DND-41 (cell line): ENCODE measurements around the gene VPS33B.
A peak's percentile ranks its signal among the peaks of the same experiment; 100 is the strongest.

ENCODE experiments used
- ATAC-seq: fragments of 200-7000 bp; cut with Tn5 transposase; 3 replicates; pipeline ENCODE4 v1.9.1; 2021; ENCODE audit warnings: low read depth; ENCODE audit not compliant: insufficient read depth
- DNase-seq: peaks from one replicate; pipeline ENCODE4 v3.0.0-alpha.2; 2020
- H2AFZ ChIP-seq: 2 replicates; pipeline ENCODE4 v1.6.0; 2012; ENCODE audit warnings: low read depth, low read length
- H3K27ac ChIP-seq: 2 replicates; pipeline ENCODE4 v1.5.1; 2012; ENCODE audit warnings: low read length, inconsistent platforms
- H3K27me3 ChIP-seq: fragments of 200-600 bp; sonication (generic); 2 replicates; pipeline ENCODE4 v1.6.0; 2012; ENCODE audit warnings: low read length, mild to moderate bottlenecking, inconsistent platforms; ENCODE audit not compliant: insufficient read depth, poor library complexity
- H3K36me3 ChIP-seq: 2 replicates; pipeline ENCODE4 v1.5.1; 2012; ENCODE audit warnings: low read length, inconsistent platforms; ENCODE audit not compliant: insufficient read depth
- H3K4me1 ChIP-seq: 2 replicates; pipeline ENCODE4 v1.5.1; 2012; ENCODE audit warnings: mild to moderate bottlenecking, low read length; ENCODE audit not compliant: insufficient read depth
- H3K4me2 ChIP-seq: 2 replicates; pipeline ENCODE4 v1.6.0; 2012; ENCODE audit warnings: mild to moderate bottlenecking, moderate library complexity, low read length, inconsistent platforms; ENCODE audit not compliant: insufficient read depth
- H3K4me3 ChIP-seq, 2 experiments: fragments of 200-600 bp in 1 of 2; shearing (Covaris generic) in 1 of 2; 2 replicates each; pipeline ENCODE4 v1.5.1; 2012 to 2016; ENCODE audit warnings: inconsistent platforms in 2 of 2, low read length in 2 of 2, mild to moderate bottlenecking in 2 of 2, low read depth in 1 of 2, moderate library complexity in 1 of 2
- H3K79me2 ChIP-seq: 2 replicates; pipeline ENCODE4 v1.6.0; 2012; ENCODE audit warnings: low read length, inconsistent platforms; ENCODE audit not compliant: insufficient read depth
- H3K9ac ChIP-seq: 2 replicates; pipeline ENCODE4 v1.6.0; 2012; ENCODE audit warnings: low read depth, mild to moderate bottlenecking, inconsistent platforms, low read length, moderate library complexity
- H3K9me3 ChIP-seq: 2 replicates; pipeline ENCODE4 v1.5.1; 2012; ENCODE audit warnings: low read length, moderate library complexity, mild to moderate bottlenecking, inconsistent platforms; ENCODE audit not compliant: insufficient read depth, severe bottlenecking
- H4K20me1 ChIP-seq: 2 replicates; pipeline ENCODE4 v1.6.0; 2012; ENCODE audit warnings: low read length; ENCODE audit not compliant: insufficient read depth
- EZH2 ChIP-seq: IDR thresholded peaks from 3 replicates; pipeline ENCODE4 v1.6.1; 2012; ENCODE audit warnings: borderline replicate concordance, low read depth, mild to moderate bottlenecking, moderate library complexity, low read length, inconsistent platforms; ENCODE audit not compliant: severe bottlenecking
- TF ChIP-seq, protein P1 (sequence below): IDR thresholded peaks from 2 replicates; pipeline ENCODE4 v1.5.1; 2012; ENCODE audit warnings: borderline replicate concordance, low read length, moderate library complexity, mild to moderate bottlenecking; ENCODE audit not compliant: poor library complexity, severe bottlenecking; ENCODE audit errors: extremely low read depth

Gene VPS33B

DNA sequence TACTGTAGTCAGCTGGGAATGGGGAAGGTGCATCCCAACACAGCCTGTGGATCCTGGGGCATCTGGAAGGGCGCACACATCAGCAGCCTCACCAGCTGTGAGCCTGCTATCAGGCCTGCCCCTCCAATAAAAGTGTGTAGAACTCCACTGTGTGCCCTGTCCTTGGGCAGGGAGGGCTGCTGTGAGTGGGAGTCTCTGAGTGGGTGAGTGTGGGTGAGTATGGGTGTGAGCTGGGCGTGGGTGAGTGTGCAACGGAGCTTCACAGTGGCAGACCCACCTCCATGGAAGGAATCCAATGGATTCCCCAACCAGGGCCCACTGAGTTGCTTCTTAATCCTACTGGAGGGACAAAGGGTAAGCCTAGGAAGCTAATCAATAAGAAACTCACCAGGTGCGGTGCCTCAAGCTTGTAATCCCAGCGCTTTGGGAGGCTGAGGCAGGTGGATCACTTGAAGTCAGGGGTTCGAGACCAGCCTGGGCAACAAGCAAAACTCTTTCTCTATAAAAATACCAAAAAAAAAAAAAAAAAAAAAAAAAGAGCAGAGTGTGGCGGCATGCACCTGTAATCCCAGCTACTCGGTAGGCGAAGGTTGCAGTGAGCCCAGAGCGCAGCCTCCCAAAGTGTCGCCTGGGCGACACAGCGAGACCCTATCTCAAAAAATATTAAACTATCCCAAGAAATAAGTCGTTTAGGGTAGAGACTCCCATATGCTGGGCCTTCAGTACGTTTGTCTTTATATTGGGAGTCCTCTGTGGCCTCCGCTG lies 68.3 kb downstream of the VPS33B start:
- DNase-seq = no peak

DNA sequence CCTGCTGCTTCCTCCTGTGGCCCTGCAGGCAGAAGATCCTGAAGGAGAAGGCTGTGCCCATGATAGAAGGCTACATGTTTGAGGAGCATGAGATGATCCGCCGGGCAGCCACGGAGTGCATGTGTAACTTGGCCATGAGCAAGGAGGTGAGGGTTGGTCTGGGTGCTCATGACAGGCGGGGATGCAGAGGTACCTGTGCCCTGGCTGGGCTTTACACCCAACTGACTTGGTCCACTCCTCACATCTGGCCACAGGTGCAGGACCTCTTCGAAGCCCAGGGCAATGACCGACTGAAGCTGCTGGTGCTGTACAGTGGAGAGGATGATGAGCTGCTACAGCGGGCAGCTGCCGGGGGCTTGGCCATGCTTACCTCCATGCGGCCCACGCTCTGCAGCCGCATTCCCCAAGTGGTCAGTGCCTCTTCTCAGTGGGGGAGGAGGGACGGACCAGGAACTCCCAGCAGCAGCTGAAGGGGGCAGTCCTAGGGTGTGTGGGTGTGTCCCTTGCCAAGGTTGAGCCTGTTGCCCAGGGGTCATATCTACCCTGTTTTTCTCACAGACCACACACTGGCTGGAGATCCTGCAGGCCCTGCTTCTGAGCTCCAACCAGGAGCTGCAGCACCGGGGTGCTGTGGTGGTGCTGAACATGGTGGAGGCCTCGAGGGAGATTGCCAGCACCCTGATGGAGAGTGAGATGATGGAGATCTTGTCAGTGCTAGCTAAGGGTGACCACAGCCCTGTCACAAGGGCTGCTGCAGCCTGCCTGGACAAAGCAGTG lies 69.3 kb downstream of the VPS33B start:
- Histone ChIP-seq H3K9ac (no peak overlapping the region), H3K4me2 (no peak overlapping the region), H3K27me3 (no peaks in the 10 kb centered on the region), H4K20me1 (peaks cover 5% of the 10 kb centered on the region; the same call in 1 of the 2 replicates), H2AFZ (no peak overlapping the region), H3K79me2 (peaks cover 33% of the 10 kb centered on the region), H3K36me3 (peaks cover 71% of the 10 kb centered on the region), H3K27ac (no peak overlapping the region), H3K4me3 (no peak overlapping the region), H3K4me1 (peaks cover 26% of the 10 kb centered on the region), H3K9me3 (no peaks in the 10 kb centered on the region)
- DNase-seq (no peak), ATAC-seq (no peak)
- TF ChIP-seq EZH2 = no peak
- TF ChIP-seq, protein P1, sequence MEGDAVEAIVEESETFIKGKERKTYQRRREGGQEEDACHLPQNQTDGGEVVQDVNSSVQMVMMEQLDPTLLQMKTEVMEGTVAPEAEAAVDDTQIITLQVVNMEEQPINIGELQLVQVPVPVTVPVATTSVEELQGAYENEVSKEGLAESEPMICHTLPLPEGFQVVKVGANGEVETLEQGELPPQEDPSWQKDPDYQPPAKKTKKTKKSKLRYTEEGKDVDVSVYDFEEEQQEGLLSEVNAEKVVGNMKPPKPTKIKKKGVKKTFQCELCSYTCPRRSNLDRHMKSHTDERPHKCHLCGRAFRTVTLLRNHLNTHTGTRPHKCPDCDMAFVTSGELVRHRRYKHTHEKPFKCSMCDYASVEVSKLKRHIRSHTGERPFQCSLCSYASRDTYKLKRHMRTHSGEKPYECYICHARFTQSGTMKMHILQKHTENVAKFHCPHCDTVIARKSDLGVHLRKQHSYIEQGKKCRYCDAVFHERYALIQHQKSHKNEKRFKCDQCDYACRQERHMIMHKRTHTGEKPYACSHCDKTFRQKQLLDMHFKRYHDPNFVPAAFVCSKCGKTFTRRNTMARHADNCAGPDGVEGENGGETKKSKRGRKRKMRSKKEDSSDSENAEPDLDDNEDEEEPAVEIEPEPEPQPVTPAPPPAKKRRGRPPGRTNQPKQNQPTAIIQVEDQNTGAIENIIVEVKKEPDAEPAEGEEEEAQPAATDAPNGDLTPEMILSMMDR = no peak

More for the DNA sequence above, 68.3 kb downstream of the VPS33B start:
- Histone ChIP-seq H3K36me3 (peaks cover 69% of the 10 kb centered on the region), H3K27me3 (no peaks in the 10 kb centered on the region), H3K4me2 (peak overlapping the region; percentile 82), H3K9me3 (no peaks in the 10 kb centered on the region), H3K9ac (peak overlapping the region; percentile 99), H3K4me1 (peaks cover 26% of the 10 kb centered on the region), H3K27ac (peak overlapping the region; percentile 99), H3K4me3 (peak overlapping the region in 1 of 2 experiments; percentile 93; a peak in 3 of 4 replicates), H2AFZ (peak overlapping the region; percentile 59), H4K20me1 (peaks cover 5% of the 10 kb centered on the region; the same call in 1 of the 2 replicates), H3K79me2 (peaks cover 35% of the 10 kb centered on the region)
- ATAC-seq = no peak
- TF ChIP-seq EZH2 = no peak
- TF ChIP-seq, protein P1 = no peak

DNA sequence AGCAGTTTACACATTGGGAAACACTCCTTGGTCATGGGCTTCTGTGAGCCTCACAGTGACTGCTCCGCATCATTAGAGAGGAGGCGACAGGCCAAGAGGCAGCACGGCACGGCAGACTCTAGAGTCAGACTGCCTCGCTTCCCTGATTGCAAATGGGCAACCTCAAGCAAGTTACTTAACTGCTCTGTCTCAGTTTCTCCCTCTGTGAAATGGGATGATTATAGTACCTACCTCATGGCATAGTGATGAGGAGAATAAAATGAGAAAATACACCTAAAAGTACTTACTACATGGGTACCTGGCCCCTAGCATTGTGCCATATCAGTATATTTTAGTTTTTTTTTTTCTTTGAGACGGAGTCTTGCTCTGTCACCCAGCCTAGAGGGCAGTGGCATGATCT lies 71.7 kb downstream of the VPS33B start:
- Histone ChIP-seq H3K36me3 (peaks cover 70% of the 10 kb centered on the region), H2AFZ (no peak overlapping the region), H3K4me3 (no peak overlapping the region), H3K4me1 (peaks cover 13% of the 10 kb centered on the region), H3K79me2 (peaks cover 9% of the 10 kb centered on the region), H4K20me1 (no peaks in the 10 kb centered on the region), H3K4me2 (no peak overlapping the region), H3K27me3 (no peaks in the 10 kb centered on the region), H3K9me3 (no peaks in the 10 kb centered on the region), H3K9ac (no peak overlapping the region), H3K27ac (no peak overlapping the region)
- TF ChIP-seq, protein P1 = no peak
- TF ChIP-seq EZH2 = no peak
- ATAC-seq = no peak
- no peak for DNase-seq
